A673 (cell line): ENCODE measurements around the gene PDE4C. TPM values are rescaled to one million over a fixed set of nuclear protein-coding genes. Genes with fewer than 3 reads are reported as not detected.

ENCODE experiments used
- BruUV-seq: library from RNA; stranded (reverse); fragments of 400-500 nt; replicated peaks from 2 replicates; lab custom pipeline; 2021; lab: Mats Ljungman, UMichigan
- CTCF ChIA-PET: fragments of 300-600 bp; sonication (Branson Sonifier 250); formaldehyde crosslinking; loops from one replicate; lab custom pipeline; 2022; ENCODE audit warnings: antibody characterized with exemption; lab: Charles Lee
- POLR2A ChIA-PET: fragments of 300-600 bp; sonication (Branson Sonifier 250); formaldehyde crosslinking; loops from one replicate; lab custom pipeline; 2022; ENCODE audit warnings: antibody characterized with exemption; ENCODE audit not compliant: low non-redundant PET; lab: Charles Lee
- DNase-seq: peaks from one replicate; pipeline ENCODE4 v3.0.0-alpha.2; 2015; ENCODE audit warnings: low spot score
- H3K27ac ChIP-seq: fragments of 200-600 bp; sonication (generic); 2 replicates; pipeline ENCODE4 v1.5.1; 2016; ENCODE audit warnings: mixed run types, low read depth, mild to moderate bottlenecking, mixed read lengths, antibody characterized with exemption, low read length; ENCODE audit not compliant: poor library complexity, severe bottlenecking
- H3K27me3 ChIP-seq: fragments of 200-600 bp; sonication (generic); replicated peaks from 2 replicates; pipeline ENCODE4 v1.6.1; 2017; ENCODE audit warnings: mixed run types, low read depth, mild to moderate bottlenecking, mixed read lengths, antibody characterized with exemption, low read length; ENCODE audit not compliant: insufficient read depth, poor library complexity
- H3K36me3 ChIP-seq: fragments of 200-600 bp; sonication (generic); 2 replicates; pipeline ENCODE4 v1.6.1; 2016; ENCODE audit warnings: mixed run types, mild to moderate bottlenecking, mixed read lengths, antibody characterized with exemption, low read length; ENCODE audit not compliant: insufficient read depth, poor library complexity, severe bottlenecking
- H3K4me1 ChIP-seq: fragments of 200-600 bp; sonication (generic); 2 replicates; pipeline ENCODE4 v1.6.1; 2017; ENCODE audit warnings: mixed run types, mild to moderate bottlenecking, mixed read lengths, antibody characterized with exemption, low read length; ENCODE audit not compliant: insufficient read depth, poor library complexity, severe bottlenecking
- H3K4me3 ChIP-seq: fragments of 200-600 bp; sonication (generic); 2 replicates; pipeline ENCODE4 v1.5.1; 2016; ENCODE audit warnings: low read depth, mixed run types, mild to moderate bottlenecking, mixed read lengths, low read length; ENCODE audit not compliant: poor library complexity, severe bottlenecking
- H3K9me3 ChIP-seq: fragments of 200-600 bp; sonication (generic); 2 replicates; pipeline ENCODE4 v1.6.1; 2016; ENCODE audit warnings: mixed run types, low read depth, mild to moderate bottlenecking, mixed read lengths, antibody characterized with exemption, low read length; ENCODE audit not compliant: poor library complexity, severe bottlenecking
- CTCF ChIP-seq: fragments of 300-800, 200-600 bp; sonication (generic); conservative IDR thresholded peaks from 2 replicates; pipeline ENCODE4 v1.5.1; 2017; ENCODE audit warnings: low read depth, mild to moderate bottlenecking, antibody characterized with exemption, low read length, moderate library complexity, mixed read lengths
- EZH2 ChIP-seq: fragments of 200-600 bp; sonication (generic); IDR thresholded peaks from 2 replicates; pipeline ENCODE4 v1.6.1; 2017; ENCODE audit warnings: borderline replicate concordance, low read depth, mild to moderate bottlenecking, mixed read lengths, antibody characterized with exemption, low read length; ENCODE audit not compliant: poor library complexity, severe bottlenecking
- intact Hi-C: fragments of 100-400 bp; cut with micrococcal nuclease; formaldehyde crosslinking; loops from one replicate; pipeline ENCODE4 v1.10.0; 2022; ENCODE audit not compliant: unreplicated experiment
- total RNA-seq: library from RNA; stranded (reverse); gene quantifications from 2 replicates; pipeline ENCODE4 v1.2.3, GENCODE V29; 2021

PDE4C gene
- total RNA-seq, 1 experiment from 2014 or later, result not detected

DNA sequence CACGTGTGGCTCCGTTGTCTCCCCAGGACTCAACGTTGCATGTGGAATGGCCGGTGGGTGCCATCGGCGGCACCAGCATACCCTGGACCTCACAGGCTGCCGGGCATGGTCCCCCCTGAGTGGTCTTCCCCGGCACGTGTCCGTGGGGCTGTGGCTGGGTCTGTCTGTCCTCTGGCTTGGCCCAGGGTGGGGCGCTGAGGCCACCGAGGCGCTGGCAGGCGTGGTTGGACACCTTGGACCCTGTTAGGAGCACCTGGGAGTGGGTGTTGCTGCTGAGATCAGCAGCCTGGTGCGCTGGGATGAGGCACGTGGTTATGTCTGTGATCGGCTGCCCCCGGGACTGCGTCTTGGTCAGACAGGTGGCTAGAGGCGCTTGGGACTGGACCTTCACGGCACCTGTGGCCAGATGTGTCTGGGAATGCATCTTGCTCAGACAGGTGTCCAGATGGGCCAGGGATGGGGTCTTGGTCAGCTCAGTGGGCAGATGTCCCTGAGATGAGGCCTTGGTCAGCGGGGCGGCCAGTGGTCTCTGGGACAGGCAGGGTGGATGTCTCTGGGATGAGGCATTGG lies 38.8 kb upstream of the PDE4C start:
- ChIA-PET POLR2A (no interaction called here), CTCF (no interaction called here)
- intact Hi-C loops, result no loop called here
- no TSS peak for BruUV-seq
- Histone ChIP-seq H3K27me3 (no peaks in the 10 kb centered on the region), H3K4me3 (no peak overlapping the region), H3K36me3 (peaks cover 34% of the 10 kb centered on the region), H3K4me1 (no peaks in the 10 kb centered on the region), H3K27ac (no peak overlapping the region), H3K9me3 (no peaks in the 10 kb centered on the region)
- TF ChIP-seq CTCF (no peak), EZH2 (no peak)
- no peak for DNase-seq

DNA sequence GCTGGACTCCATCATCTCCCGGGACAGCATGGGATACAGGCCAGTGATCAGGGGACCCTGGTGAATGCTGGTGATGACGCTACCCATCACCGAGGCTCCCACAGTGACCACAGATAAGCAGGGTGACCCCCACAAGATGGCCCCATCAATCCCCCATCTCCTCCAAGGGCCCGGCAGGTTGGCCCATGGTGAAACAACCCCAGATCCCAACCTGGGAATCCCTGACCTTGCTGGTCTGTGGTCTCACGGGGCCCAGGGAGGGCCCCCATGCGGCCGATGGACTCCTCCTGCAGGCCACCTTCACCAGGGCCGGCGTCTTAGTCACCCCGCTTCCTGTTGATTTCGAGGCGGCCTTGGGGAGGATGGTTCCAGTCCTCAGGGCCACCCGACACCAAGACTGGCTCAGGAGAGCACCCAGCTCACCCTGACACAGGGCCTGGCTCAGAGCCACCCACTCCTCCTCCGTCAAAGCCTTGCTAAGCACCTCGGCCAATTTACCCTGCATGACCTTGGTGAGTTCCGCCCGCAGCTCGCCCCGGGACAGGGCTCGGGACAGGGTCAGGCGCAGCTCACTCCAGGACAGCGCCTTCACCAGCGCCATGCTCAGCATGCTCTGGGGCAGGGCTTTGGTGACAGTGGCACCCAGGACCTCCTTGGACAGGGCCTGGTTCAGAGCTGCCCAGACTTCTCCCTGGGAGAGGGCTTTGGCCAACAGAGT lies 38.1 kb upstream of the PDE4C start:
- POLR2A ChIA-PET, result no interaction called here
- CTCF ChIA-PET, result no interaction called here
- DNase-seq, result no peak
- no peak for TF ChIP-seq CTCF
- H3K27me3 ChIP-seq, result no peaks in the 10 kb centered on the region
- H3K36me3 ChIP-seq, result peaks cover 34% of the 10 kb centered on the region
- no peaks in the 10 kb centered on the region for H3K9me3 ChIP-seq
- no peak overlapping the region for H3K4me3 ChIP-seq
- intact Hi-C loops, result no loop called here
- no peak overlapping the region for H3K27ac ChIP-seq
- no TSS peak for BruUV-seq
- no peaks in the 10 kb centered on the region for H3K4me1 ChIP-seq

GRCh38 chr19:18263324-18264136 lies 37.3 kb upstream of the PDE4C start:
- H3K4me3 ChIP-seq, result no peak overlapping the region
- no peak for TF ChIP-seq CTCF
- TF ChIP-seq EZH2, result no peak
- ChIA-PET POLR2A (no interaction called here), CTCF (no interaction called here)
- intact Hi-C loops, result no loop called here
- BruUV-seq, result no TSS peak
- peaks cover 34% of the 10 kb centered on the region for H3K36me3 ChIP-seq
- H3K4me1 ChIP-seq, result no peaks in the 10 kb centered on the region
- no peaks in the 10 kb centered on the region for H3K27me3 ChIP-seq
- DNase-seq, result no peak
- no peaks in the 10 kb centered on the region for H3K9me3 ChIP-seq
- H3K27ac ChIP-seq, result no peak overlapping the region
